22Rv1 (cell line): ENCODE measurements around the gene GRK3.

Experiments used
- H3K27ac ChIP-seq: fragments of 450-650 bp; 2 replicates; pipeline ENCODE4 v1.5.1; 2017
- CTCF ChIP-seq: fragments of 450-650 bp; IDR thresholded peaks from 2 replicates; pipeline ENCODE4 v1.5.1; 2017; ENCODE audit warnings: mild to moderate bottlenecking
- ZFX ChIP-seq: fragments of 450-650 bp; IDR thresholded peaks from 2 replicates; pipeline ENCODE4 v1.6.1; 2017; ENCODE audit warnings: antibody characterized with exemption, borderline replicate concordance

GRK3 gene

GRCh38 chr22:25754527-25755202 is 190.2 kb downstream of the GRK3 start:
- no peak overlapping the region for H3K27ac ChIP-seq
- TF ChIP-seq ZFX (no peak), CTCF (no peak)

- no peak for TF ChIP-seq ZFX
- no peak for TF ChIP-seq CTCF
- no peak overlapping the region for H3K27ac ChIP-seq
Measured at GRCh38 chr22:25757686-25758085, 193.2 kb downstream of the GRK3 start.

GRCh38 chr22:25758316-25758715 is 193.8 kb downstream of the GRK3 start:
- TF ChIP-seq CTCF (no peak), ZFX (no peak)
- H3K27ac ChIP-seq = no peak overlapping the region

- H3K27ac ChIP-seq = no peak overlapping the region
- TF ChIP-seq CTCF = no peak
- no peak for TF ChIP-seq ZFX
Measured at GRCh38 chr22:25759825-25760231, 195.4 kb downstream of the GRK3 start.

- TF ChIP-seq ZFX = no peak
- no peak overlapping the region for H3K27ac ChIP-seq
Measured at GRCh38 chr22:25760294-25760693, 195.8 kb downstream of the GRK3 start.

- TF ChIP-seq ZFX (no peak), CTCF (no peak)
- no peak overlapping the region for H3K27ac ChIP-seq
Measured at GRCh38 chr22:25760848-25761595, 196.5 kb downstream of the GRK3 start.

GRCh38 chr22:25762147-25762546 is 197.7 kb downstream of the GRK3 start:
- H3K27ac ChIP-seq = no peak overlapping the region
- TF ChIP-seq ZFX = no peak

- no peak overlapping the region for H3K27ac ChIP-seq
- TF ChIP-seq ZFX (no peak), CTCF (no peak)
Measured at GRCh38 chr22:25763239-25763777, 198.8 kb downstream of the GRK3 start.
